Measurements from ENCODE around the gene SETD4. TPM values are rescaled to one million over a fixed set of nuclear protein-coding genes. Genes with fewer than 3 reads are reported as not detected.

SETD4 gene
- total RNA-seq, 2 donors from 2014 or later = 14.1 to 18.3 TPM

- Histone ChIP-seq H3K27ac (no peak overlapping the region), H3K9me3 (no peaks in the 10 kb centered on the region), H3K4me1 (ENCODE audit: control insufficient read depth in 1 of 2, low read depth in 2 of 2) (no peaks in the 10 kb centered on the region), H3K4me3 (no peak overlapping the region), H3K27me3 (replicated peaks; ENCODE audit: insufficient read depth) (no peaks in the 10 kb centered on the region), H3K36me3 (no peaks in the 10 kb centered on the region)
- TF ChIP-seq CTCF (IDR thresholded peaks at IDR 0.05) = no peak
- DNase-seq (ENCODE audit: low spot score) (no peak), ATAC-seq (ENCODE audit: insufficient number of reproducible peaks, low FRiP score, low read depth) (no peak)
Observed at GRCh38 chr21:35990609-35991008, 69.7 kb downstream of the SETD4 start.

- Histone ChIP-seq H3K36me3 (no peaks in the 10 kb centered on the region), H3K4me1 (ENCODE audit: control insufficient read depth in 1 of 2, low read depth in 2 of 2) (no peaks in the 10 kb centered on the region), H3K27ac (no peak overlapping the region), H3K27me3 (replicated peaks; ENCODE audit: insufficient read depth) (no peaks in the 10 kb centered on the region), H3K9me3 (no peaks in the 10 kb centered on the region), H3K4me3 (no peak overlapping the region)
- TF ChIP-seq CTCF (IDR thresholded peaks at IDR 0.05) = no peak
- ATAC-seq (ENCODE audit: insufficient number of reproducible peaks, low FRiP score, low read depth) = no peak
- DNase-seq (ENCODE audit: low spot score) = no peak
Observed at GRCh38 chr21:35989138-35989735, 71.1 kb downstream of the SETD4 start.

- Histone ChIP-seq H3K9me3 (no peaks in the 10 kb centered on the region), H3K27ac (no peak overlapping the region), H3K27me3 (replicated peaks; ENCODE audit: insufficient read depth) (no peaks in the 10 kb centered on the region), H3K36me3 (no peaks in the 10 kb centered on the region), H3K4me1 (ENCODE audit: control insufficient read depth in 1 of 2, low read depth in 2 of 2) (no peaks in the 10 kb centered on the region), H3K4me3 (no peak overlapping the region)
- TF ChIP-seq CTCF (IDR thresholded peaks at IDR 0.05) = no peak
- ATAC-seq (ENCODE audit: insufficient number of reproducible peaks, low FRiP score, low read depth) (no peak), DNase-seq (ENCODE audit: low spot score) (no peak)
Observed at GRCh38 chr21:35988416-35989137, 71.7 kb downstream of the SETD4 start.

GRCh38 chr21:35987475-35987874 is 72.9 kb downstream of the SETD4 start:
- Histone ChIP-seq H3K4me3 (no peak overlapping the region), H3K27ac (no peak overlapping the region), H3K9me3 (no peaks in the 10 kb centered on the region), H3K36me3 (no peaks in the 10 kb centered on the region), H3K27me3 (replicated peaks; ENCODE audit: insufficient read depth) (no peaks in the 10 kb centered on the region), H3K4me1 (ENCODE audit: control insufficient read depth in 1 of 2, low read depth in 2 of 2) (no peaks in the 10 kb centered on the region)
- DNase-seq (ENCODE audit: low spot score) (no peak), ATAC-seq (ENCODE audit: insufficient number of reproducible peaks, low FRiP score, low read depth) (no peak)
- TF ChIP-seq CTCF (IDR thresholded peaks at IDR 0.05) = no peak

- no peak for TF ChIP-seq CTCF (IDR thresholded peaks at IDR 0.05)
- Histone ChIP-seq H3K4me1 (ENCODE audit: control insufficient read depth in 1 of 2, low read depth in 2 of 2) (no peaks in the 10 kb centered on the region), H3K4me3 (no peak overlapping the region), H3K36me3 (no peaks in the 10 kb centered on the region), H3K9me3 (no peaks in the 10 kb centered on the region), H3K27ac (no peak overlapping the region), H3K27me3 (replicated peaks; ENCODE audit: insufficient read depth) (no peaks in the 10 kb centered on the region)
- DNase-seq (ENCODE audit: low spot score) (no peak), ATAC-seq (ENCODE audit: insufficient number of reproducible peaks, low FRiP score, low read depth) (no peak)
Observed at GRCh38 chr21:35984654-35985361, 75.5 kb downstream of the SETD4 start.
